Breast epithelium (tissue), 3 donors: Measurements from ENCODE around the gene PRKCI.
"Not testable (repeated sequence)": the region's sequence is repeated elsewhere in the genome, so short reads cannot be mapped to it uniquely, and the experiment has no call there.

Experiments
- CTCF ChIP-seq, 3 donors: fragments of 450-650 bp; IDR thresholded peaks; one replicate each; pipeline ENCODE4 v1.5.1; 2016 to 2017; ENCODE audit warnings: antibody characterized with exemption in 3 of 3, mild to moderate bottlenecking in 3 of 3, moderate library complexity in 3 of 3
- POLR2A ChIP-seq: fragments of 450-650 bp; IDR thresholded peaks from one replicate; pipeline ENCODE4 v1.6.1; 2016; ENCODE audit warnings: antibody characterized with exemption, mild to moderate bottlenecking, moderate library complexity

DNA sequence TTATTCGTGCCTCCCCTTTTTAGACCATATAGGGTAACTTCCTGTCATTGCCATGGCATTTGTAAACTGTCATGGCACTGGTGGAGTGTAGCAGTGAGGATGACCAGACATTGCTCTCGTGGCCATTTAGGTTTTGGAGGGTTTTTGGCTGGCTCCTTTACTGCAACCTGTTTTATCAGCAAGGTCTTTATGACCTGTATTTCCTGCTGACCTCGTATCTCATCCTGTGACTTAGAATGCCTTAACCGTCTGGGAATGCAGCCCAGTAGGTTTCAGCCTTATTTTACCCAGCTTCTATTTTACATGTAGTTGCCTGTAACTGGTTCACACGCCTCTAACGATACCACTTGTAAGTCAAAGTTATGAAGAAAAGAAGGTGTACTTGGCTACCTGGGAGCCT is 121.6 kb downstream of the PRKCI start:
- TF ChIP-seq POLR2A; CTCF (IDR thresholded peaks at IDR 0.05): not testable (repeated sequence)
